22Rv1 (cell line): ENCODE results near the gene ENOSF1.

ENCODE experiments used
- H3K27ac ChIP-seq: fragments of 450-650 bp; 2 replicates; pipeline ENCODE4 v1.5.1; 2017
- CTCF ChIP-seq: fragments of 450-650 bp; IDR thresholded peaks from 2 replicates; pipeline ENCODE4 v1.5.1; 2017; ENCODE audit warnings: mild to moderate bottlenecking
- ZFX ChIP-seq: fragments of 450-650 bp; IDR thresholded peaks from 2 replicates; pipeline ENCODE4 v1.6.1; 2017; ENCODE audit warnings: antibody characterized with exemption, borderline replicate concordance

Gene ENOSF1

GRCh38 chr18:623761-624620 lies 88.4 kb downstream of the ENOSF1 start:
- TF ChIP-seq CTCF (peak; percentile 72), ZFX (no peak)
- no peak overlapping the region for H3K27ac ChIP-seq

GRCh38 chr18:622289-622688 lies 90.1 kb downstream of the ENOSF1 start:
- no peak for TF ChIP-seq CTCF
- H3K27ac ChIP-seq = no peak overlapping the region

GRCh38 chr18:621291-622043 lies 91.0 kb downstream of the ENOSF1 start:
- no peak overlapping the region for H3K27ac ChIP-seq
- TF ChIP-seq CTCF (no peak), ZFX (no peak)
